KMS-11 (cell line): ENCODE data around the gene CFAP65.

ENCODE experiments used
- H2AFZ ChIP-seq: fragments of 200-600 bp; sonication (generic); 2 replicates; pipeline ENCODE4 v1.6.1; 2016; ENCODE audit warnings: antibody characterized with exemption, mixed run types, low read depth
- H3K27ac ChIP-seq: fragments of 200-600 bp; sonication (generic); 2 replicates; pipeline ENCODE4 v1.6.1; 2016; ENCODE audit warnings: mild to moderate bottlenecking, mixed run types
- H3K27me3 ChIP-seq: fragments of 200-600 bp; sonication (generic); 2 replicates; pipeline ENCODE4 v1.6.1; 2017; ENCODE audit warnings: mild to moderate bottlenecking, low read depth, mixed run types, moderate library complexity; ENCODE audit not compliant: insufficient read depth
- H3K36me3 ChIP-seq: fragments of 200-600 bp; sonication (generic); 2 replicates; pipeline ENCODE4 v1.6.1; 2017; ENCODE audit warnings: mild to moderate bottlenecking, mixed run types; ENCODE audit not compliant: insufficient read depth
- H3K4me1 ChIP-seq: fragments of 200-600 bp; sonication (generic); 2 replicates; pipeline ENCODE4 v1.6.1; 2016; ENCODE audit warnings: mild to moderate bottlenecking, low read depth, mixed run types; ENCODE audit not compliant: poor library complexity, severe bottlenecking
- H3K4me2 ChIP-seq: fragments of 200-600 bp; sonication (generic); 2 replicates; pipeline ENCODE4 v1.7.0; 2016; ENCODE audit warnings: mild to moderate bottlenecking, mixed run types
- H3K4me3 ChIP-seq: fragments of 200-600 bp; sonication (generic); IDR thresholded peaks from 2 replicates; pipeline ENCODE4 v1.6.1; 2017; ENCODE audit warnings: low read depth, low read length, mixed read lengths; ENCODE audit not compliant: insufficient read depth
- H3K79me2 ChIP-seq: fragments of 200-600 bp; sonication (generic); 2 replicates; pipeline ENCODE4 v1.6.1; 2016; ENCODE audit warnings: low read depth, mixed run types; ENCODE audit not compliant: insufficient read depth
- H3K9ac ChIP-seq: fragments of 200-600 bp; sonication (generic); 2 replicates; pipeline ENCODE4 v1.6.1; 2016; ENCODE audit warnings: mild to moderate bottlenecking, mixed run types
- H4K20me1 ChIP-seq: fragments of 200-600 bp; sonication (generic); 2 replicates; pipeline ENCODE4 v1.6.1; 2016; ENCODE audit warnings: mild to moderate bottlenecking, mixed run types; ENCODE audit not compliant: insufficient read depth
- TF ChIP-seq, protein P1 (sequence below): fragments of 200-600 bp; sonication (generic); conservative IDR thresholded peaks from 2 replicates; pipeline ENCODE4 v1.6.1; 2017; ENCODE audit warnings: low read depth, mild to moderate bottlenecking, antibody characterized with exemption, low read length, moderate library complexity, mixed read lengths

CFAP65 gene

GRCh38 chr2:218958276-218958675 lies 83.0 kb downstream of the CFAP65 start:
- Histone ChIP-seq H3K36me3 (no peaks in the 10 kb centered on the region), H3K4me1 (peaks cover 3% of the 10 kb centered on the region), H3K9ac (no peak overlapping the region), H3K4me3 (no peak overlapping the region), H4K20me1 (no peaks in the 10 kb centered on the region), H3K79me2 (no peaks in the 10 kb centered on the region), H3K27me3 (peaks cover 15% of the 10 kb centered on the region; the same call in 1 of the 2 replicates), H3K4me2 (no peak overlapping the region), H3K27ac (no peak overlapping the region), H2AFZ (no peak overlapping the region)
- TF ChIP-seq, protein P1, sequence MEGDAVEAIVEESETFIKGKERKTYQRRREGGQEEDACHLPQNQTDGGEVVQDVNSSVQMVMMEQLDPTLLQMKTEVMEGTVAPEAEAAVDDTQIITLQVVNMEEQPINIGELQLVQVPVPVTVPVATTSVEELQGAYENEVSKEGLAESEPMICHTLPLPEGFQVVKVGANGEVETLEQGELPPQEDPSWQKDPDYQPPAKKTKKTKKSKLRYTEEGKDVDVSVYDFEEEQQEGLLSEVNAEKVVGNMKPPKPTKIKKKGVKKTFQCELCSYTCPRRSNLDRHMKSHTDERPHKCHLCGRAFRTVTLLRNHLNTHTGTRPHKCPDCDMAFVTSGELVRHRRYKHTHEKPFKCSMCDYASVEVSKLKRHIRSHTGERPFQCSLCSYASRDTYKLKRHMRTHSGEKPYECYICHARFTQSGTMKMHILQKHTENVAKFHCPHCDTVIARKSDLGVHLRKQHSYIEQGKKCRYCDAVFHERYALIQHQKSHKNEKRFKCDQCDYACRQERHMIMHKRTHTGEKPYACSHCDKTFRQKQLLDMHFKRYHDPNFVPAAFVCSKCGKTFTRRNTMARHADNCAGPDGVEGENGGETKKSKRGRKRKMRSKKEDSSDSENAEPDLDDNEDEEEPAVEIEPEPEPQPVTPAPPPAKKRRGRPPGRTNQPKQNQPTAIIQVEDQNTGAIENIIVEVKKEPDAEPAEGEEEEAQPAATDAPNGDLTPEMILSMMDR = no peak

GRCh38 chr2:218957671-218958070 lies 83.6 kb downstream of the CFAP65 start:
- TF ChIP-seq, protein P1 = no peak
- Histone ChIP-seq H3K27me3 (peaks cover 15% of the 10 kb centered on the region; the same call in 1 of the 2 replicates), H3K4me2 (no peak overlapping the region), H3K79me2 (no peaks in the 10 kb centered on the region), H3K9ac (no peak overlapping the region), H2AFZ (no peak overlapping the region), H3K4me3 (no peak overlapping the region), H4K20me1 (no peaks in the 10 kb centered on the region), H3K27ac (no peak overlapping the region), H3K4me1 (peaks cover 3% of the 10 kb centered on the region), H3K36me3 (no peaks in the 10 kb centered on the region)

DNA sequence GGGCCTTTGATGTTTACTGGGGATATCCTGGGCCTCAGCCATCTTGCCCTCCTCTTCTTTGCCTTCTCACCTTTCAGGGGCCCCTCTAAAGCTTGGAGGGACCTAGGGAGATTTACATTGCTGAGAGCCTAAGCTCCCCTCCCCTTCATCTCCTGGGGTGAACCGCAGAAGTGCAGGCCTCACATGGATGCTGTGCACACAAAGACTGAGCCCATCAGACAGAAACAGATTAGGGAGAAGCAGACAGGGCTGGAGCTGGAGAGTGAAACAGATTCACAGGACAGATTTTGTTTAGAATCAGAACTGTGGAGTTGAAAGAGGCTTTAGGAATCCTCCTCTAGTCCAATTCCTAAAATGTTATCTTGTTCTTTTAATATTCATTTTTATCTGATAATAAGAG lies 85.3 kb downstream of the CFAP65 start:
- no peaks in the 10 kb centered on the region for H3K36me3 ChIP-seq
- no peaks in the 10 kb centered on the region for H3K79me2 ChIP-seq
- H3K4me3 ChIP-seq = no peak overlapping the region
- H3K4me1 ChIP-seq = no peaks in the 10 kb centered on the region
- no peak overlapping the region for H3K9ac ChIP-seq
- H4K20me1 ChIP-seq = no peaks in the 10 kb centered on the region
- no peak overlapping the region for H3K27ac ChIP-seq
- no peak overlapping the region for H2AFZ ChIP-seq
- no peak overlapping the region for H3K4me2 ChIP-seq
- TF ChIP-seq, protein P1 = no peak
- peaks cover 8% of the 10 kb centered on the region; the same call in 1 of the 2 replicates for H3K27me3 ChIP-seq

DNA sequence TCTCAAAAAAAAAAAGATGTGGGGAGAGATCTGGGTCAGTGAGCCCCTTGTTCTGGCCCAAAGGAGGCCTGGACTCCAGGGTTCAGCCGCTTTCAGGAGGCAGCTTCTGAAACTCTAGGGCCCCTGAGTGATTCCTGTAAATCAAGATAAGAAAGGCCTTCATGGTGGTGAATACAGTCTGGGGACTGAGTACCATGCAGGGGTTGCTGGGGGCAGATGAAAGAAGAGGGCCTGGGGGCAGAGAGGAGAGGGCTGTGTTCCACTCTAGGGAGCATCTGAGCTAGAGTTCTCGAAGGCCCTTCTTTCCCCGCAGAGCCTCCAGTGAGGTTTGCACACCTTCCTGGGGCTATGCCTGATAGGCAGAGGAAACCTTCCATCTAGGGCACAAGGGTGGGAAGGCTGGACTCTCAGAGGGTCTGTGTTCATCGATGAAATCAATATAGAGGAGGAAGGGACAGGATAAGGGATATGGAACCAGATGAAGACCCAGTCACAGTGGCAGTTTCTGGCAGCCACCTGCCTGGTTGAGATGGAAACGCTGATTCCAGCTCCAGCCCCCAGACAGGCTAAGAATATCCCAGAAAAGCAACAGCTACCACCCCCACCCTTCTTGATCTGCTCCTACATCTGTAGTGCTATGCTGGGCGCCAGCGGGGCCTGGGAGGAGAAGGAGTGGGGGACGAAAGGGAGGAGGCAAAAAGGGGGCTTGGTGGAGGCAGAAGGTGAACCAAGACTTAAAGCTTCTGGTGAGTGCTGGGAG lies 86.6 kb downstream of the CFAP65 start:
- TF ChIP-seq, protein P1 = no peak
- H3K27me3 ChIP-seq = no peaks in the 10 kb centered on the region; the same call in 1 of the 2 replicates
- H3K79me2 ChIP-seq = no peaks in the 10 kb centered on the region

More for the DNA sequence above, 86.6 kb downstream of the CFAP65 start:
- Histone ChIP-seq H3K4me2 (no peak overlapping the region), H3K4me1 (no peaks in the 10 kb centered on the region), H2AFZ (no peak overlapping the region), H3K36me3 (no peaks in the 10 kb centered on the region), H4K20me1 (no peaks in the 10 kb centered on the region), H3K4me3 (no peak overlapping the region), H3K9ac (no peak overlapping the region), H3K27ac (no peak overlapping the region)
